GM21786 (cell line): ENCODE results near the gene FTL.

ENCODE experiments used
- ATAC-seq: cut with Tn5 transposase; IDR thresholded peaks from one replicate; pipeline ENCODE4 v1.9.1; 2021; ENCODE audit not compliant: unreplicated experiment

Gene FTL

GRCh38 chr19:48945415-48945814, 19.7 kb upstream of the FTL start:
- no peak for ATAC-seq

DNA sequence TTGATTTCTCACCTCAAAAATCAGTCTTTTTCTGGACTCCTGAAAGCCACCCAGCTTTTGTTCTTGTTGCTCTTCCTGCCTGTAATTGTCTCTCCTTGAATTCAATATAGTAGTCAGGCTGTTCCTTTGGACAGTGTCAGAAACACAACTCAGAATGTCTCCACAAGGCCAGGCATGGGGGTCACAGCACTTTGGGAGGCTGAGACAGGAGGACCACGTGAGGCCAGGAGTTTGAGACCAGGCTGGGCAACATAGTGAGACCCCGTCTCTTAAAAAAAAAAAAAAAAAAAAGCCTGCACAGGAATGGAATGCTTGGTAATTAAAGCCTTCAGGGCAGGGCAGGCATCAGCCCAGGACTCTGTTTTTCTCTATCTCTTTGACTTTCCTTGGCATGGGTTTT, 19.3 kb upstream of the FTL start:
- ATAC-seq = no peak

DNA sequence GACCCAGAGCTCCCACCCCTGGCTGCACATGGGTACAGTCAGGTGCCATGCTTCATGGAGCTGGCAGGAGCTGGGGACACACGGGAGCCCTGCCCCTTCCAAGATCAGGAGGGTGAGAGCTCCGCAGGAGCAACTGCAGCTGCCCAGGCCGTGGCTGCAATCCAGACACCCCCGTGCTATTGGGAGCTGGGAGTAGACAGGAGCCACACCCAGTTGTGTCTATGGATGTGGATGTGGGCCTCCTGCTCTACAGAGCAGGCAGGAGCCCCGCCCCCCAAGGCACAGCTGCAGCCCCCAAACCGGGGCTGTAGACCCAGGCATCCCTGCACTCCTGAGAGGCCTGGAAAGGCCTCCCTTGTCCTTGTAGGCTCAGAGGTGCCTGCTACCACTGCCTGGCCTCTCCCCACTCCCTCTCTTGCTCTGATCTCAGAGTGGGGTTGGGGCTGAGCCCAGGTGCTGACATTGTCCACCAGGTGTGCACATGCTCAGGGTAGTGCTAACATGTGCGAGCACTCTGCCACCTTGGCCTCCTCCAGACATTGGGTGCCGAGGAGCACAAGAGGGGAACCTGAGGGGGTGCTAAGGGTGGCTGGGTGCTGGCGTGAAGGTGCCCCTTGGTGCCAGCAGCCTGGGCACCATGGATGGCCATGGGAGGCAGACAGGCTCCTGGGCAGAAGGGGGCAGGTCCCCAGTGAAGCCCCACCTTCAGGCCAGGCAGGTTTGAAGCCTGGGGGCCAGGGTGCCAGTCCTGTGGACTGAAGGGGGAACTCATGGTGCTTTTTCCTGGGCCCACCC, 18.4 kb upstream of the FTL start:
- ATAC-seq = no peak

- no peak for ATAC-seq
These were observed 17.9 kb upstream of the FTL start for GRCh38 chr19:48947258-48947542.

DNA sequence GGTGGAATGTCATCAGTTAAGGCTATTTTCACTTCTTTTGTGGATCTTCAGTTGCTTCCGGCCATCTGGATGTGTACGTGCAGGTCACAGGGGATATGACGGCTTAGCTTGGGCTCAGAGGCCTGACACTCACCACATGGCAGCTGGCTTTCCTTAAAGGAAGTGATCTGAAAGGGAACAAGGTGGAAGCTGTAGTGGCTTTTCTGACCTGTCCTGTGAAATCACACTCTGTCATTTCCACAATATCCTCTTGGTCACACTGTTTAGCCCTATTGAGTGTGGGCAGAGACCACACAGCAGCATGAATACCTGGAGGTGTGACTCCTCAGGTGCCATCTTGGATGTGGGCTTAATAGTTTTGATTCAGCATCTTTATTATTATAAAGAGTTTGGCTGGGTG, 14.9 kb upstream of the FTL start:
- ATAC-seq = no peak

DNA sequence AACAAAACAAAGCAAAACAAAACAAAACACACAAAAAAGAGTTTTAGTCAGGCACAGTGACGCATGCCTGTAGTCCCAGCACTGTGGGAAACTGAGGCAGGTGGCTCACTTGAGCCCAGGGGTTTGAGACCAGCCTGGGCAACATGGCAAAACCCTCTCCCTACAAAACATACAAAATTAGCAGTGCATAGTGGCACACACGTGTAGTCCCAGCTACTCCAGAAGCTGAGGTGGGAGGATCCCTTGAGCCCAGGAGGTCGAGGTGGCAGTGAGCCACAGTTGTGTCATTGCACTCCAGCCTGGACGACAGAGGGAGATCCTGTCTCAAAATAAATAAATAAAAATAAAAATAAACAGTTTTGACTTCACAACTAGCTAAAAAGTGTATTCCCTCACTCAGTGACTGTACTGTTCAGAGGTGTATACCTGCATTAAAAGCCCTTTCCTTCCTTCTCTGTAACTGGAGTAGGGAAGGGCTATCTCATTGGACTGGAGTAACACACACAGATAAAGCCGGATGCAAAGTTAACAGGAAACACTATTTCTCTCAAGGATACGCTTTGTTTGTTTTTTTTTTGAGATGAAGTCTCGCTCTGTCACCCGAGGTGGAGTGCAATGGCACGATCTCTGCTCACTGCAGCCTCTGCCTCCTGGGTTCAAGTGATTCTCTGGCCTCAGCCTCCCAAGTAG, 14.1 kb upstream of the FTL start:
- ATAC-seq = no peak

DNA sequence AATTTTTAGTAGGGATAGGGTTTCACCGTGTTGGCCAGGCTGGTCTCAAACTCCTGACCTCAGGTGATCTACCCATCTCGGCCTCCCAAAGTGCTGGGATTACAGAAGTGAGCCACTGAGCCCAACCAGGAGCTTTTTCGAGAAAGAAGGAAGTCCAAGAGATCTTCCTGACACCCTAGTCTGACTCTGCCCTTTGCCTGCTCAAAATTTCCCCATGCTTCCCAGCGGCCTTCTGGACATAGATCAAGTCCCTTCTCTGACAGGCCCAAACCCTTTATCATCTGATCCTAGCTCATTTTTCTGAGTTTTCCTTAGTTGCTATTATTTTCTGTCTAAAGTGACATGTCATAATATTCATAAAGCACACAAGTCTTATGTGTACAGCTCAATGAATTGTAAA, 12.0 kb upstream of the FTL start:
- ATAC-seq = no peak

- ATAC-seq = no peak
These were observed 11.0 kb upstream of the FTL start for GRCh38 chr19:48953990-48954594.

GRCh38 chr19:48954595-48955307, 10.4 kb upstream of the FTL start, which contains the start of gene BAX:
Gene BAX, plus strand, starts transcription at chr19:48954875. Its CDS starts 54 bp downstream, at chr19:48954929.
- peak; percentile 79 for ATAC-seq

- ATAC-seq = no peak
These were observed 9.7 kb upstream of the FTL start for GRCh38 chr19:48955308-48955958.

GRCh38 chr19:48958006-48958405, 7.1 kb upstream of the FTL start:
- no peak for ATAC-seq

DNA sequence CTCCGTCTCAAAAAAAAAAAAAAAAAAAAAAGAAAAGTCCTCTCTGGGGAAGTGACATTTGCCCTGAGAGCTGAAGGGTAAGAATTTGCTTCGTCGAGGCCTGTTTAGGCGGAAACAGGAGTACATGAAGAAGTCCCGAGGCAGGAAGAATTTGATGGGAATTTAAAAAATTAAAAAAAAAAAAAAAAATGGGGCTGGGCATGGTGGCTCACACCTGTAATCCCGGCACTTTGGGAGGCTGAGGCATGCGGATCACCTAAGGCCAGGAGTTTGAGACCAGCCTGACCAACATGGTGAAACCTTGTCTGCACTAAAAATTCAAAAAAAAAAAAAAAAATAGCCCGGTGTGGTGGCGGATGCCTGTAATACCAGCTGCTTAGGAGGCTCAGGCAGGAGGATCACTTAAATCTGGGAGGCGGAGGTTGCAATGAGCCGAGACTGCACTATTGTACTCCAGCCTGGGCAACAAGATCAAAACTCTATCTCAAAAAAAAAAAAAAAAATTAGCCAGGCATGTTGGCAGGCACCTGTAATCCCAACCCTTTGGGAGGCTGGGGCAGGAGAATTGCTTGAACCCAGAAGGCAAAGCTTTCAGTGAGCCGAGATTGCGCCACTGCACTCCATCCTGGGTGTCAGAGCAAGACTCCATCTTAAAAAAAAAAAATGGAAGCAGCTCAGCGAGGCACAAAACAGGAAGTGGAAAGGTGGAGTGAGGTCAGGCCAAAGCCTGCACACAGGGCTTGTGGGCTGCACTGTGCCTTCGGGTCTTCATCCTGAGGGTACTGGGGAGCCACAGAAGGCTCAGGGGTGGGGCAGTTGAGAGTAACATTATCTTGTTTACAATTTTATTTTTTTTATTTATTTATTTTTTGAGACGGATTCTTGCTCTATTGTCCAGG, 5.5 kb upstream of the FTL start:
- ATAC-seq = no peak

DNA sequence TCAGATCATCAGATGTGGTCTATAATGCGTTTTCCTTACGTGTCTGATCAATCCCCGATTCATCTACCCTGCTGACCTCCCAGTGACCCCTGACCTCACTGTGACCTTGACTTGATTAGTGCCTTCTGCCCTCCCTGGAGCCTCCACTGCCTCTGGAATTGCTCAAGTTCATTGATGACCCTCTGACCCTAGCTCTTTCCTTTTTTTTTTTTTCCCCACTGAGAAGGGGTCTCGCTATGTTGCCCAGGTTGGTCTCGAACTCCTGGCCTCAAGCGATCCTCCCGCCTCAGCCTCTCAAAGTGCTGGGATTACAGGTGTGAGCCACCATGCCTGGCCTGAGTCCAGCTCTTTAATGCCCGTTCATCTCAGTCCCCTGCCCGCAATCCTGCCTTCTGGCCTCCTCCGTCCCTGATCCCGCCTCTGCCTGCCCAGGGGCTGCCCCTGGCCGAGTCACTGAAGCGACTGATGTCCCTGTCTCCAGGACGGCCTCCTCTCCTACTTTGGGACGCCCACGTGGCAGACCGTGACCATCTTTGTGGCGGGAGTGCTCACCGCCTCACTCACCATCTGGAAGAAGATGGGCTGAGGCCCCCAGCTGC, 4.0 kb upstream of the FTL start:
- ATAC-seq = no peak

DNA sequence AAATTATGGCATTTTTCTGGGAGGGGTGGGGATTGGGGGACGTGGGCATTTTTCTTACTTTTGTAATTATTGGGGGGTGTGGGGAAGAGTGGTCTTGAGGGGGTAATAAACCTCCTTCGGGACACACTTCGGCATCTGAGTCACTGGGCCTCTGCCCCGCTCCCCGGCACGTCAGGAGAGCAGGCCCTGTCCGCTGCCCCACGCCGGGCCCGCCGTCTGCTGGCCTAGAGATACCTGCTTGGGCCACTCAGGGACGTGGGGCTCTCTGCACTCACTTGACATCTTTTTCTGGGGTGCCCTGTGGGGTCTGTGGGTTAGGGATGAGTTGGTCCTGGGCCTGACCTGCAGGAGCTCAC, 3.5 kb upstream of the FTL start:
- ATAC-seq = no peak

DNA sequence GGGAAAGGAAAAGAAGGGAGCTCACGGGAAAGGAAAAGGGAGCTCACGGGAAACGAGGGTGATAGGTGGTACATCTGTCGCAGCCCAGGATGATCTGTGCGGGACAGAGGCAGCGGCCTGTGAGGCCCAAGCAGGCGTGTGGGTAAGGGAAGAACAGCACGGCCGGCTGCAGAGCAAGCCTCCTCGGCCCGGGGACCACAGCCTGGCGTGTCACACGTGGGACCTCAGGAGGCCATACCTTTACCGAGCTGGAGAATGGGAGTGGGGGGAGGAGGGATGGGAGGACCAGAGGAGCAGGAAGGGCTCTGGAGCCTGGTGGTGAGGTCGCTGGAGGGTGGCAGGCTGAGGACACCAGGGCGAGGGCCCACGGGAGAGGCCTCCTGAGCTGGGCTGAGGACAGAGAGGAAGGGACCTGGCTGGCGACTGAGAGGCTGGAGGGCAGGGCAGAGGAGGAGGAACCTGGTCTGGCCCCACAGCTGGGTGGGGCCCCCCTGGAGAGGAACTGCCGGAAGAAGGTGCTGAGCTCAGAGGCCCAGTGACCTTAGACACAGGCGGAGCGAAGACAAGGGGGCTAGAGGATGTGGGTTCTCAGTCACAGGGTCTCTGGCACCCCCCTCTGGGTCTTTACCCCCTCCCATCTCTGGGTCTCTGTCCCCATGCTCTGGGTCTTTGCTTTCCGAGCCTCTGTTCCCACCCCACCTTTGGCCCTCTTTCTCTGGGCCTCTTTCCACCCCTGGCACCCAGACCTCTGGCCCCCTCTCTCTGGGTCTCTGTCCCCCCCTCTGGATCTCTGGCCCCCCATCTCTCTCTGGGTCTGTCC, 2.9 kb upstream of the FTL start:
- peak; percentile 35 for ATAC-seq

DNA sequence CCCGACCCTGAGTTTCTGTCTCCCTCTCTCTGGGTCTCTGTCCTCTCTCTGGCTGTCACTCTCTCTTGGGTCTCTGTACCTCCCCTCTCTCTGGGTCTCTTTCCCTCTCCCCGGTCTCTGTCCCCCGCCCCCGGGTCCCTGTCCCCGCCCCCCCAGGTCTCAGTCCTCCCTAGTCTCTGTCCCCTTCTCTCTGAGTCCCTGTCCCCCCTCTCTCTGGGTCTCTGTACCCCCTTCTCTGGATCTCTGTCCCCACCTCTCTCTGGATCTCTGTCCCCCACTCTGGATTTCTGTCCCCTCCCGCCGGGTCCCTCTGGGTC, 2.3 kb upstream of the FTL start:
- ATAC-seq = no peak

- peak; percentile 23 for ATAC-seq
These were observed 1.5 kb upstream of the FTL start for GRCh38 chr19:48963371-48964204.
